ENCODE results near the gene BICC1. TPM values are rescaled to one million over a fixed set of nuclear protein-coding genes. Genes with fewer than 3 reads are reported as not detected.

Gene BICC1
- total RNA-seq, 1 donor from 2014 or later, result 58.0 TPM

DNA sequence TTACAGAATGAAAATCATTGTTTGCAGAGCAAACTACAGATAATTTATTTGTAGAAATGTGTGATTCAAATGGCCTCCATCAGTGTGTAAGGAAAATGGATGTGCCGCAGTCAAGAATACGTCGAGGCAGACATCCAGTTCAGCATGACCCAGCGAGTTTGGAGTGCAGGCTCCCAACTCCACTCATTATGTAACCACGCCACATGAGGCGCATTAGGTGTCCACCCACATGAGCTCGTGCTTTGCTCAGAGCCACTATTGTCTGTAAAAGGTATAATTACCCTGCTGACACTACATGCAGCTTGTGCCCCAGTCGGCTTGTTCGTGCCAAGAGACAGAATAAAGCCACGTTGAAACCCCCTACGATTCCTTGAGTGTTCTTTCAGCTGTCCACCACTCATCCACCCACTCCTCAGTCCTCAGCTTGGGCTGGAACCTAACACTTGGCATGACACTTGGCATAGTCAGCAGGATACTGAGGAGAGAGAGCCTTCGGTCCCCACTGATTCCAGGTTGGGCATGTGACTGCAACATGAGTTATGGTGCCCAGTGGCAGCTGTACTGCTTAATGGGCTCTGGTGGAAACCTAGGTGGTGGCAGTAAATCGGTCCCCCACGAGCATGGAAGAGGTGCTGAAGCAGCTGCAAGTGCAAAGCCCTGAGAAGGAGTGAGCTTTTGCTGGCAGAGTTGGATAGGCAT, 102.7 kb downstream of the BICC1 start:
- no peaks in the 10 kb centered on the region for H3K36me3 ChIP-seq (ENCODE audit: control insufficient read depth, insufficient read depth, low read length)
- TF ChIP-seq, protein P1, sequence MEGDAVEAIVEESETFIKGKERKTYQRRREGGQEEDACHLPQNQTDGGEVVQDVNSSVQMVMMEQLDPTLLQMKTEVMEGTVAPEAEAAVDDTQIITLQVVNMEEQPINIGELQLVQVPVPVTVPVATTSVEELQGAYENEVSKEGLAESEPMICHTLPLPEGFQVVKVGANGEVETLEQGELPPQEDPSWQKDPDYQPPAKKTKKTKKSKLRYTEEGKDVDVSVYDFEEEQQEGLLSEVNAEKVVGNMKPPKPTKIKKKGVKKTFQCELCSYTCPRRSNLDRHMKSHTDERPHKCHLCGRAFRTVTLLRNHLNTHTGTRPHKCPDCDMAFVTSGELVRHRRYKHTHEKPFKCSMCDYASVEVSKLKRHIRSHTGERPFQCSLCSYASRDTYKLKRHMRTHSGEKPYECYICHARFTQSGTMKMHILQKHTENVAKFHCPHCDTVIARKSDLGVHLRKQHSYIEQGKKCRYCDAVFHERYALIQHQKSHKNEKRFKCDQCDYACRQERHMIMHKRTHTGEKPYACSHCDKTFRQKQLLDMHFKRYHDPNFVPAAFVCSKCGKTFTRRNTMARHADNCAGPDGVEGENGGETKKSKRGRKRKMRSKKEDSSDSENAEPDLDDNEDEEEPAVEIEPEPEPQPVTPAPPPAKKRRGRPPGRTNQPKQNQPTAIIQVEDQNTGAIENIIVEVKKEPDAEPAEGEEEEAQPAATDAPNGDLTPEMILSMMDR (IDR thresholded peaks at IDR 0.05; ENCODE audit: insufficient read depth, low read length, poor library complexity, severe bottlenecking), result no peak
- H3K4me3 ChIP-seq (ENCODE audit: low read depth, low read length), result no peak overlapping the region
- no peak for DNase-seq (ENCODE audit: low read depth)
- no peaks in the 10 kb centered on the region for H3K27me3 ChIP-seq (ENCODE audit: control insufficient read depth, insufficient read depth, low read length)

- H3K4me3 ChIP-seq (ENCODE audit: low read depth, low read length), result no peak overlapping the region
- H3K27me3 ChIP-seq (ENCODE audit: control insufficient read depth, insufficient read depth, low read length), result no peaks in the 10 kb centered on the region
- TF ChIP-seq, protein P1 (IDR thresholded peaks at IDR 0.05; ENCODE audit: insufficient read depth, low read length, poor library complexity, severe bottlenecking), result no peak
- H3K36me3 ChIP-seq (ENCODE audit: control insufficient read depth, insufficient read depth, low read length), result no peaks in the 10 kb centered on the region
- DNase-seq (ENCODE audit: low read depth), result no peak
Measured at GRCh38 chr10:58618158-58618676, 105.5 kb downstream of the BICC1 start.

- DNase-seq (ENCODE audit: low read depth), result no peak
- H3K36me3 ChIP-seq (ENCODE audit: control insufficient read depth, insufficient read depth, low read length), result no peaks in the 10 kb centered on the region
- H3K4me3 ChIP-seq (ENCODE audit: low read depth, low read length), result no peak overlapping the region
- TF ChIP-seq, protein P1 (IDR thresholded peaks at IDR 0.05; ENCODE audit: insufficient read depth, low read length, poor library complexity, severe bottlenecking), result no peak
- no peaks in the 10 kb centered on the region for H3K27me3 ChIP-seq (ENCODE audit: control insufficient read depth, insufficient read depth, low read length)
Measured at GRCh38 chr10:58621379-58622077, 108.9 kb downstream of the BICC1 start.

GRCh38 chr10:58622246-58622645, 109.6 kb downstream of the BICC1 start:
- Histone ChIP-seq H3K27me3 (ENCODE audit: control insufficient read depth, insufficient read depth, low read length) (no peaks in the 10 kb centered on the region), H3K36me3 (ENCODE audit: control insufficient read depth, insufficient read depth, low read length) (no peaks in the 10 kb centered on the region), H3K4me3 (ENCODE audit: low read depth, low read length) (no peak overlapping the region)
- TF ChIP-seq, protein P1 (IDR thresholded peaks at IDR 0.05; ENCODE audit: insufficient read depth, low read length, poor library complexity, severe bottlenecking), result no peak
- no peak for DNase-seq (ENCODE audit: low read depth)

GRCh38 chr10:58625070-58625469, 112.4 kb downstream of the BICC1 start:
- Histone ChIP-seq H3K36me3 (ENCODE audit: control insufficient read depth, insufficient read depth, low read length) (peaks cover 1% of the 10 kb centered on the region), H3K4me3 (ENCODE audit: low read depth, low read length) (no peak overlapping the region), H3K27me3 (ENCODE audit: control insufficient read depth, insufficient read depth, low read length) (no peaks in the 10 kb centered on the region)
- TF ChIP-seq, protein P1 (IDR thresholded peaks at IDR 0.05; ENCODE audit: insufficient read depth, low read length, poor library complexity, severe bottlenecking), result no peak
- DNase-seq (ENCODE audit: low read depth), result peak; percentile 53

Data from kidney epithelial cell (primary cell).